T-helper 22 cell (primary cell): ENCODE measurements around the gene CCDC68.
"Not testable (repeated sequence)": the region's sequence is repeated elsewhere in the genome, so short reads cannot be mapped to it uniquely, and the experiment has no call there.

Experiments used
- DNase-seq: peaks from one replicate; pipeline ENCODE4 v3.0.0-alpha.2; 2020; ENCODE audit warnings: low read depth

CCDC68 gene

DNA sequence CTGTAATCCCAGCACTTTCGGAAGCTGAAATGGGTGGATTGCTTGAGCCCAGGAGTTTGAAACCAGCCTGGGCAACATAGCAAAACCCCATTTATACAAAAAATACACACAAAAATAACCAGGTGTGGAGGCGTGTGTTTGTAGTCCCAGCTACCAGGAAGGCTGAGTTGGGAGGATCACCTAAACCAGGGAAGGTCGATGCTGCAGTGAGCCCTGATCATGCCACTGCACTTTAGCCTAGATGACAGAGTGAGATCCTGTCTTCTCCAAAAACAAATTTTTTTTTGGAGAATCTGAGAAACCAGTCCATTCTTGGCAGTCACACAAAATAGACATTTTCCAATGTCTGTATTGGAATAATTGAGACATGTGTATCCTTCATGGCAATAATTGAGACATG, 84.2 kb downstream of the CCDC68 start:
- DNase-seq: no peak

DNA sequence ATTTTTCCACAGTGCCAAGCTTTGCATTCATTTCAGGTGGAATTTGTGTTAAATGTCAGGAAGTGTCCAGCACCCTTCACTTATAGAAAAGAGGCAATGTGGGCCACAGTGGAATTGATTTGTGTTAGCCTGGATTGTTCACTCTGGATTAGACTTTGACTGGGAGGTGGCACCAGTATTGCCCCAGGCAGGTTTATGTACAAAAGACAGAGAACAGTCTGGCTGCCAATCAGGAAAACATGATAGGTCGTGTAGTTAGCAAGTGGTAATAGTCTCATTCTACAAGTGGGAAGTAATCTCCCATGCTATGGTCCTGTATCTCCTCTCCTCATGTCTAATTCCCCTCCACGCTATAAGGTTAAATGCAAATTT, 85.4 kb downstream of the CCDC68 start:
- DNase-seq: no peak

DNA sequence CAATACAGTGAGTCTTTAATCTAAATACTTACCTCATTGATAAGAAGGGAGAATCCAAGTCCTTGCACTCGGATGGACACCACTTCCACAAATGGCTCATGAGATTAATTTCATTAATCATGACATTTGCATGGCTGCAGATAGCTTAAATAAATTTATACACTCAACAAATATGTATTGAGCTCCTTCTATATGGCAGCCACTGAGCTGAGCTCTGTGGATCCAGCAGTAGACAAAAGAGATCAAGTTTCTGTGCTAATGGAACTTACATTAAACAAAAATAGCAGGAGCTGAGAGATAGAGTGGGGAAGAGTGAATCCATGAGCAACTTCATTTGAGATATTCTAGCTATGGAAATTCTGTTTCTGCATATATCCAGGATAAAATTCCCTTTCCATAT, 86.6 kb downstream of the CCDC68 start:
- no peak for DNase-seq

DNA sequence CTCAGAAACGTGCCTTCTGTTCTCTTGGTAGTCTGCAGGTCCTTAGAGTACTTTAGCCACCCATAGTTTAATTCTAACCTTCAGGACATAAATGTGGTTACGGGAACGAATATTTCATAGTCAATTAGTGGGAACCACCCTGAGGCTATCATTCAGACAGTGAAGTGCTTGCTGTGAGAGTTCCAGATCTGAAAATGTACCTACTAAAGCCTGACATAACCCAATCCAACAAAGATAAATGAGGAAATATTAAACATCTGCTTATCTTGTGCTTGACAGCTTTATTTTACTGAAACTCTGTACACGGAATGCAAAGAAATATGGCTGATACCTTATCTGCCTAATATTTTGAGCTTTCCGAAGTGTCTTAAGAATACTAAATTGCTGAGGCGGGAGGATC, 88.0 kb downstream of the CCDC68 start:
- DNase-seq: no peak

DNA sequence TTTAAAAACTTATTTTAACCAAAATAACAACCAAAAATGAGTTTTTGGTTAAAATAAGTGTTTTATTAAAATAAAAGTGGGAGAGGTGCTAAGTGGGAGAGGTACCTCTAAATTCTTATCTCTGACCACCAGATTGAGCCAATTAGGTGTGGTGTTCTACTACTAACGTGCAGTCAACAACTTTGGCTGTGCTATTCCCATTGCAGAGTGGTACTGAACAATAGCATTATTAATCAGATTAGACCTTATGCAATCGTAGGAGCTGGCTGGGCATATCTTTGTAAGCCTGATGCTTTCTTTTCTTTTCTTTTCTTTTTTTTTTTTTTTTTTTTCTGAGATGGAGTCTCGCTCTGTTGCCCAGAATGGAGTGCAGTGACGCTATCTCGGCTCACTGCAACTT, 92.1 kb downstream of the CCDC68 start:
- DNase-seq: no peak

DNA sequence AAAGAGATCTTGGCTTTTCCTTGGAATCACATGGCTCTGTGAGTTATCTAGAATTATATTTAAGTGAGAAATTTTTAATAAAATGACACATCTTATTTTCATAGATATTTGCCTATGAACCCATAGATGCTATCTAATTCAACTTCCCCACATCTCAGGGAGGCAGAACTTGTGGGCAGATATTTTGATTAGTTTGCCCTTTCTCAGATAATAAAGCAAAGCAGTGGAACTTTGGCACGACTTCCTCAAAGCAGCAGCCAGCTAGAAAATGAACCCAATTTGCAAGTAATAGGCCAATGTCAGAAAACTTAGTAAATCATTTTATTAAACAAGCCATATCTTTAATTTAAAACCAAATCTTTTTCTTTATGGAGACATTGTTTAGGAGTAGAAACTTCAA, 98.3 kb downstream of the CCDC68 start:
- DNase-seq: no peak

DNA sequence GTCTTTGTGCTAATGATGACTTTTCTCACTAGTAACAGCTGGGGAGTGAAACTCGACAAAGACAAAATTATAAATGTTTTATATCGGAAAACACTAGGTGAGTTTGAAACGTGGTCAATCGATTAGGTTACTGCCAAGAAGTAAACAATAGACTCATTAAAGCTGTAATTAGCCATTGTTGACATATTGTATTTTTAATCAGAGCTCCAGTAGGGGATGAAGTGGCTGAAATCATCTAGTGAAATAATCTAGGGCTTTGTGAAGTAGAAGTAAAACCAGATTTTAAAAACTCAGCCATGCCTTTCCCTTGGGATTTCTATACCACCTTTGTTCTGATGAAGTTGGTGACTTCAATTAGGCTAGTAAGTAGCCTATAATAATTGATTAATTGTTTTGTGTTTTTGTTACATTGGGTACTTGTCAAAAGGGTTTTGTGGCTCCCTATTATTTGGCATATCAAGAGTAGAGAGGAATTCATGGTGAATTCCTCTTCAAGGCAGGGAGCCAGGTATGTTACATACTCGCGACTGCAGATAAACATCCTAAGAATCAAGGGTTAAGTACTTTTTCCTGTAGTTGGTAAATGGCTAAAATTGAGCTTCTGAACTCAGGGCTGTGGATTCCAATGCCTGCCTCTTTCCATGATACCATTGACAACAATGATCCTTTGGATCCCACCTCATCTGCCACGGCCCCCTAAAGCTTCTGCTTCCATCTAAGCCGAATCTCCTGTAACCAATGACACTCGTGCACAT, 99.4 kb downstream of the CCDC68 start:
- DNase-seq: no peak

DNA sequence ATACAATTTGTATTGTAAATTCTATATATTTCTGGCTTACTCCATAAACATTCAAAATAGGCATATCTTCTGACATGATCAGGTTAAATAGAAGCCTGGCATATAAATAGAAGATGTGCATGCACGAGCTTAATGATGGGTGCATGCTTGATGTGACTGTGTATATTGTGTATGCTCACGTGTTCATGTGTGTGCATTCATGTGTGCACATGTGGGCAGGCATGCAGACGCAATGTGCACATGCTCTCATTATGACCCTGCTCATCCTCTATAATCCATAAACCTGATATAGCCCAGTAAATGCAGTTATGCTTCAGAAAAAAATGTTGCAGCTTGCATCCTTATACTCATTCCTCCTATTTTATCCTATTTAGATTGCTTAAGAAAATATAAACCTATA, 101.8 kb downstream of the CCDC68 start:
- DNase-seq: no peak

DNA sequence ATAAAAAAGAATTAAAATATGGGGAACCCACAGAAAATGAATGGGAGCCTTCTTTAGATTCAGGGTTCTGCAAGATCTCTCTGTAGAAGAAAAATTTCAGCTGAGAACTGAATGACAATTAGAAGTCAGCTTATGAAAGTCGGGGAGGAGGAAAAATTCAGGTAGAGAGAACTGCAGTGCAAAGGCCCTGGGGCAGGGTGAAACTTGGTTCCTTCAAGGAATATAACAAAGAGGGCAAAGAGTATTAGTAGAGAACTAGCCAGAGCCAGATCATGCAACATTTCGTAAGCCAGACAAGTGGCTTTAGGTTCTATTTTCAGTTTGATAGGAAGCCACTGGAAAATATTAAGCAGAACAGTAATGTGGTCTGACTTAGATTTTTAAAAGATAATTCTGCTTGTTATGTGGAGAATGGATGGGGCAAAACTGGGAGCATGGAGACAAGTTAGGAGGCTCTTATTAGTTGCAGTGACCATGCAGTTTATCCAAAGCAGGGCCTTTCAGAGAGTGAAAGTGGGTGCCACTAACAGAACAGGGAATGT, 103.1 kb downstream of the CCDC68 start:
- no peak for DNase-seq

DNA sequence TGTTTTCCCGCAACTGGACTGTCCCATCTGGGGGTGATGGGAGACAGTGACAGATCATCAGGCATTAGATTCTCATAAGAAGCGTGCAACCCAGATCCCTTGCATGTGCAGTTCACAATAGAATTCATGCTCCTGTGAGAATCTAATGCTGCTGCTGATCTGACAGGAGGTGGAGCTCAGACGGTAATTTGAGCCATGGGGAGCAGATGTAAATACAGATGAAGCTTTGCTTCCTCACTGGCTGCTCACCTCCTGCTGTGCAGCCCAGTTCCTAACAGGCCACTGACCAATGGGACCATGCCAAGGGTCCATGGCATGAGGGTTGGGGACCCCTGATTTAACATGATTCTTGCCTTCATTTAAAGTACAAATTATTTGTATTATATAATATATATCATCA, 104.2 kb downstream of the CCDC68 start:
- DNase-seq: not testable (repeated sequence)

DNA sequence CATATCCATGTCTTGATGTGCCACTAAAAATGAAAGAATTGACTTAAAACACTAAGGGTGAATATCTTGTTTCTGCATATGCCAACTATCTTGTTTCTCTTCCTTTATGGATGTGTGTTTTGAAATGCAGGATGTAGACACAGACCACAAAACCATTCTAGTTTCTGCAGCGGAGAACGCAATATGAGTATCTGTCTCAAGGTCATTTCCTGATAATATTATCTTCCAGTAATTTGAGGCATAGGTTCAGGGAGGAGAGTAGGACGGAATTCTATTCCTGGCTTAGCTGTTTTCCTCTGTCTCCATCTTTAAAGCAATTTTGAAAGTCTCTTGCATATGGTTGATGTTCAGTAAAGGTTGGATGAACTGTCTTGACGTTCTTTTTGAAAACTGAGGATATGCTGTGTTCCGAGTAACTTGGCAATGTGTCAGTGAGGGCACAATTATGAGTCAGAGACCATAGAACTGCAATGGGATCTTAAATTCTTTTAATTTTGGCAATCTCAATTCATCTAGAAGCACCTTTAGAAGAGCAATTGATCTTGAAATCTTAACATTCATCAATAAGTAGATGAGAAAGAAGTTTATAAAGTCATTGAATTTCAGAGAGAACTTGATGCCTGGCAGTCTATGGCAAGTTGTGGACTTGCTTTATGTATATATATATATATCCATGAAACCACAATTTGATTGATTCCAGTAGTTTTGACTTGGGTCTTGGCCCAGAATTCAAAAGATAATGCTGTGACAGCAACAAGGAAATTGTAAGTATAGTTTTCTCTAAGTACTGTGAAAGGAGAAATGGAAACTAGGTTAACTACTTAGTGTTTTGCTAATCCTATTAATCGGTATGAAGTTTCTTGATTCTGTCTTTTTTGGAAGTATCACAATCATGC, 106.2 kb downstream of the CCDC68 start:
- no peak for DNase-seq
